PC-3 (cell line): ENCODE measurements around the gene EPO. TPM values are rescaled to one million over a fixed set of nuclear protein-coding genes. Genes with fewer than 3 reads are reported as not detected.

ENCODE experiments used
- ATAC-seq: fragments of 200-7000 bp; cut with Tn5 transposase; 2 replicates; pipeline ENCODE4 v1.9.1; 2020; ENCODE audit warnings: mild to moderate bottlenecking, moderate library complexity
- BruUV-seq: library from RNA; stranded (reverse); fragments of 400-500 nt; replicated peaks from 2 replicates; lab custom pipeline; 2021; lab: Mats Ljungman, UMichigan
- CTCF ChIA-PET: fragments of 300-600 bp; sonication (Branson Sonifier 250); formaldehyde crosslinking; loops from one replicate; lab custom pipeline; 2022; ENCODE audit warnings: antibody characterized with exemption; lab: Charles Lee
- POLR2A ChIA-PET: fragments of 300-600 bp; sonication (Branson Sonifier 250); formaldehyde crosslinking; loops from one replicate; lab custom pipeline; 2022; ENCODE audit warnings: antibody characterized with exemption; ENCODE audit not compliant: unreplicated experiment; lab: Charles Lee
- DNase-seq: peaks from one replicate; pipeline ENCODE4 v3.0.0-alpha.2; 2015
- H2AFZ ChIP-seq: fragments of 300-600 bp; sonication (generic); 2 replicates; pipeline ENCODE4 v1.6.0; 2016; ENCODE audit warnings: antibody characterized with exemption, low read length
- H3F3A ChIP-seq: fragments of 300-600 bp; sonication (generic); one replicate; pipeline ENCODE4 v1.6.0; 2017; ENCODE audit warnings: antibody characterized with exemption, low read length, control low read depth, mild to moderate bottlenecking; ENCODE audit not compliant: unreplicated experiment
- H3K27ac ChIP-seq: fragments of 300-600 bp; sonication (generic); 2 replicates; pipeline ENCODE4 v1.5.1; 2016; ENCODE audit warnings: mild to moderate bottlenecking, low read length
- H3K27me3 ChIP-seq: fragments of 300-600 bp; sonication (generic); 2 replicates; pipeline ENCODE4 v1.6.1; 2016; ENCODE audit warnings: low read length, mixed read lengths
- H3K36me3 ChIP-seq: fragments of 300-600 bp; sonication (generic); 2 replicates; pipeline ENCODE4 v1.6.1; 2016; ENCODE audit warnings: low read depth, mixed run types, low read length, mixed read lengths
- H3K4me1 ChIP-seq: fragments of 300-600 bp; sonication (generic); 2 replicates; pipeline ENCODE4 v1.5.1; 2016; ENCODE audit warnings: low read length; ENCODE audit not compliant: insufficient read depth
- H3K4me2 ChIP-seq: fragments of 300-600 bp; sonication (generic); 2 replicates; pipeline ENCODE4 v1.6.0; 2016; ENCODE audit warnings: low read length
- H3K4me3 ChIP-seq: fragments of 300-600 bp; sonication (generic); 2 replicates; pipeline ENCODE4 v1.5.1; 2016; ENCODE audit warnings: mild to moderate bottlenecking, low read length, mixed read lengths
- H3K79me2 ChIP-seq: fragments of 300-600 bp; sonication (generic); 2 replicates; pipeline ENCODE4 v1.6.1; 2017; ENCODE audit warnings: low read length, mixed read lengths
- H3K9ac ChIP-seq: fragments of 300-600 bp; sonication (generic); 2 replicates; pipeline ENCODE4 v1.6.0; 2016; ENCODE audit warnings: mild to moderate bottlenecking, low read length
- H3K9me2 ChIP-seq: fragments of 300-600 bp; sonication (generic); replicated peaks from 2 replicates; pipeline ENCODE4 v1.6.1; 2016; ENCODE audit warnings: mixed run types, low read length, mixed read lengths
- H3K9me3 ChIP-seq: fragments of 300-600 bp; sonication (generic); 2 replicates; pipeline ENCODE4 v1.6.1; 2016; ENCODE audit warnings: low read length, mixed read lengths
- H4K20me1 ChIP-seq: fragments of 300-600 bp; sonication (generic); 2 replicates; pipeline ENCODE4 v1.6.1; 2016; ENCODE audit warnings: low read length, mixed read lengths
- CTCF ChIP-seq: fragments of 300-600 bp; sonication (generic); conservative IDR thresholded peaks from 2 replicates; pipeline ENCODE4 v1.5.1; 2017; ENCODE audit warnings: antibody characterized with exemption, low read depth, mild to moderate bottlenecking, low read length
- EZH2 ChIP-seq: fragments of 300-600 bp; sonication (generic); IDR thresholded peaks from one replicate; pipeline ENCODE4 v1.6.1; 2017; ENCODE audit warnings: antibody characterized with exemption, mild to moderate bottlenecking, low read length; ENCODE audit not compliant: unreplicated experiment
- EZH2phosphoT487 ChIP-seq: fragments of 300-600 bp; sonication (generic); IDR thresholded peaks from 2 replicates; pipeline ENCODE4 v1.6.1; 2018; ENCODE audit warnings: mild to moderate bottlenecking, antibody characterized with exemption, low read length, borderline replicate concordance
- intact Hi-C: fragments of 100-400 bp; cut with micrococcal nuclease; formaldehyde crosslinking; loops from 2 replicates; pipeline ENCODE4 v1.9.0; 2023
- total RNA-seq: library from RNA; depleted of rRNA; stranded (reverse); fragments of >200 nt; gene quantifications from 2 replicates; pipeline ENCODE4 v1.2.3, GENCODE V29; 2014

The EPO gene
- total RNA-seq, 1 experiment from 2014 or later, result not detected

DNA sequence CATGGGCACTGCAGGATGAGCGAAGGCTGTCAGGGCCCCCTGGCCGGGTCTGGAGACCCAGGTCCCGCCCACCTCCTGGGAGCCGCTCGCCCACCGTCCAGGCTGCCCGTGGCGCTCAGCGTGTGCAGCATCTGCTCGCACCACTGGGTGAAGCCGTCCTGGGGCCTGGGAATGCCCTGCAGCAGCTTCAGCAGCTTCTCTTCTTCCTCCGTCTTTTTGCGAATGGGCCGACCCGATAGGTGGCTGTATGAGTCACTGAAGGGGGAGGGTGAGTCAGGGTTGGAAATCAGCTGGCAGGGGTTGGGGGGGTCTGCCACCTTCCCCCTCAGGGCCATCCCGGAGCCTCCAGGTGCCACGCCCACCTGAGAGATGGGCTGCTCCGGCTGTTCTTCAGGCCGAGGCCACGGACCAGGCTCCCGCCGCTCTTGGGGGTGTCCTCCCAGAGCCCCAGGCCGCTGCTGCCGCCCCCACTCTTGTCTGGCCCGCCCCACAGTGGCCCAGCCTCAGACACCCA is 38.0 kb upstream of the EPO start:
- ChIA-PET CTCF (no interaction called here), POLR2A (no interaction called here)
- Histone ChIP-seq H3K79me2 (no peaks in the 10 kb centered on the region), H2AFZ (no peak overlapping the region), H3K9me3 (no peaks in the 10 kb centered on the region), H3K9me2 (no peaks in the 10 kb centered on the region), H4K20me1 (no peaks in the 10 kb centered on the region), H3K27ac (no peak overlapping the region), H3K27me3 (no peaks in the 10 kb centered on the region), H3K4me1 (no peaks in the 10 kb centered on the region), H3K4me2 (no peak overlapping the region), H3F3A (no peaks in the 10 kb centered on the region), H3K4me3 (no peak overlapping the region), H3K36me3 (peaks cover 21% of the 10 kb centered on the region), H3K9ac (no peak overlapping the region)
- no TSS peak for BruUV-seq
- DNase-seq, result peak; percentile 43
- intact Hi-C loops, result no loop called here
- TF ChIP-seq CTCF, result no peak
- ATAC-seq, result peak; percentile 43

GRCh38 chr7:100682991-100683658 is 37.1 kb upstream of the EPO start:
- no peak overlapping the region for H3K4me3 ChIP-seq
- ATAC-seq (no peak), DNase-seq (no peak)
- no peaks in the 10 kb centered on the region for H3K9me2 ChIP-seq
- H3K9me3 ChIP-seq, result no peaks in the 10 kb centered on the region
- peaks cover 14% of the 10 kb centered on the region for H3K36me3 ChIP-seq
- no peak for TF ChIP-seq EZH2
- TF ChIP-seq EZH2phosphoT487, result no peak
- TF ChIP-seq CTCF, result no peak
- CTCF ChIA-PET, result no interaction called here
- no peaks in the 10 kb centered on the region for H3K79me2 ChIP-seq
- no peak overlapping the region for H2AFZ ChIP-seq
- H3K27me3 ChIP-seq, result no peaks in the 10 kb centered on the region
- H3K4me2 ChIP-seq, result no peak overlapping the region
- no peak overlapping the region for H3K9ac ChIP-seq
- intact Hi-C loops, result no loop called here
- no peaks in the 10 kb centered on the region for H4K20me1 ChIP-seq
- no peaks in the 10 kb centered on the region for H3K4me1 ChIP-seq
- no peaks in the 10 kb centered on the region for H3F3A ChIP-seq
- no peak overlapping the region for H3K27ac ChIP-seq
- POLR2A ChIA-PET, result no interaction called here
- no TSS peak for BruUV-seq
